Activated CD8-positive, alpha-beta T cell treated with anti-CD3 and anti-CD28 coated beads, Interleukin-2, amount 10 ng/mL, durations not matched to agents 7 days and 5 days (primary cell): Measurements from ENCODE around the gene CERS3. TPM values are rescaled to one million over a fixed set of nuclear protein-coding genes. Genes with fewer than 3 reads are reported as not detected.

Experiments used
- ATAC-seq: fragments of 150-1000 bp; cut with Tn5 transposase; one replicate; pipeline ENCODE4 v1.10.0; 2021; ENCODE audit warnings: moderate library complexity
- CTCF ChIA-PET: fragments of 350-600 bp; sonication (Branson Sonifier 250); formaldehyde crosslinking; loops from one replicate; lab custom pipeline; 2021; ENCODE audit warnings: antibody characterized with exemption; lab: Charles Lee
- POLR2A ChIA-PET: fragments of 350-600 bp; sonication (Branson Sonifier 250); formaldehyde crosslinking; loops from one replicate; lab custom pipeline; 2021; ENCODE audit warnings: antibody characterized with exemption; lab: Charles Lee
- DNase-seq: peaks from one replicate; pipeline ENCODE4 v3.0.0-alpha.2; 2020
- H3K27ac Mint-ChIP-seq: one replicate; pipeline ENCODE4 v1.8.0; 2021; ENCODE audit warnings: mild to moderate bottlenecking, mixed read lengths
- H3K27me3 Mint-ChIP-seq: one replicate; pipeline ENCODE4 v1.8.0; 2021; ENCODE audit warnings: low read depth, mixed read lengths
- H3K36me3 Mint-ChIP-seq: one replicate; pipeline ENCODE4 v1.8.0; 2021; ENCODE audit warnings: low read depth, mixed read lengths
- H3K4me1 Mint-ChIP-seq: one replicate; pipeline ENCODE4 v1.8.0; 2021; ENCODE audit warnings: low read depth, mixed read lengths
- H3K4me3 Mint-ChIP-seq: one replicate; pipeline ENCODE4 v1.8.0; 2021; ENCODE audit warnings: mild to moderate bottlenecking, mixed read lengths
- H3K9me3 Mint-ChIP-seq: one replicate; pipeline ENCODE4 v1.8.0; 2022; ENCODE audit warnings: mixed read lengths; ENCODE audit not compliant: insufficient read depth
- total RNA-seq, 2 experiments: library from RNA; stranded (reverse); gene quantifications; one replicate each; pipeline ENCODE4 v1.2.3, GENCODE V29; 2021

Gene CERS3
- total RNA-seq, 2 experiments from 2014 or later = 0.18 TPM; not detected in 1

DNA sequence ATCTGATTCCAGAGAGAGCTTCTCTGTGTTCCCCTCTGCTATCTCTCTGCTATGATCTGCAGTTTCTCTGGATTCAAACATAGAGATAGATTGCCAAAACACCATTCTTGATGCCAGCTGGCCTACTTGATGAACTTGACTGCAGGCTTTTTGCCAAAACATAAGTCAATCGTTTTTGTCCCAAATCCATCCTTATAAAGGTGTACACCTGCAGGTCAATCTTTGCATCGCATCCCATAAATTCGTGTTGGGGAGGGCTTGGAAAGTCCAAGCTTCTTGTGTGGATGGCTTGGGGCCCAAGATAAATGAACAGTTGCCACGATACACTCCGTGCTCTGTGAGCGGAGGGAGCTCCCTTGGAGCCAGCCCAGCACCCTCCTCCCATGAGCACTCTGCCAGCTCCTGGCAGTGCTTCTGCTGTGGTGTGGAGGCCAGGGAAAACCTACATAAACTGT lies 2.7 kb downstream of the CERS3 start:
- ATAC-seq = no peak
- Mint-ChIP-seq H3K9me3 (no peaks in the 10 kb centered on the region), H3K4me3 (no peak overlapping the region), H3K4me1 (peaks cover 3% of the 10 kb centered on the region), H3K36me3 (peaks cover 3% of the 10 kb centered on the region), H3K27me3 (no peaks in the 10 kb centered on the region), H3K27ac (no peak overlapping the region)
- POLR2A ChIA-PET = interaction anchor here (0.6 kb wide), 1 partner anchor 72 kb away, joined by 3 read pairs; no protein-coding TSS in a partner anchor
- DNase-seq = no peak
- CTCF ChIA-PET = interaction anchor here (2.3 kb wide), 1 partner anchor 176 kb away, joined by 7 read pairs; no protein-coding TSS in a partner anchor

DNA sequence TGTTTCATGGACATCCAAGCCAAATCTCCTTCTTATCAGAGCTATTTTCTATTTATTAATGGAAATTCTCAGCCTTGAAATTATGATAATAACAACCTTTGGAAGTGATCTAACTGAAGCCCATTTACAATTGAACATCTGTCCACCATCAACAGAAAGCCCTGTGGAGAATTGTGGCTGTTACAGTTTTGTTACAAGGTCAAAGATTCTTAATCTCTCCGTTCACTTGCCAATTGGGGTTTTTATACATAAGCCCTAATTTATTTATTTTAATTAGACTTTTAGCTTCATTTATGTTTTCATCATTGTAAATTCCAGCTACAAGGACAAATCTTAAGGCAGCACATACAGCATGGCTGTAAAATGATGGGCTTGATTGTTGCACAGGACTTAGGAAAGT lies 3.3 kb downstream of the CERS3 start:
- no peak for ATAC-seq
- Mint-ChIP-seq H3K27me3 (no peaks in the 10 kb centered on the region), H3K4me3 (no peak overlapping the region), H3K36me3 (peaks cover 3% of the 10 kb centered on the region), H3K9me3 (no peaks in the 10 kb centered on the region), H3K4me1 (peaks cover 10% of the 10 kb centered on the region), H3K27ac (no peak overlapping the region)
- ChIA-PET CTCF (interaction anchor here (1.1 to 2.3 kb wide), 2 partner anchors 142 to 175 kb away, joined by 3 to 7 read pairs; no protein-coding TSS in a partner anchor), POLR2A (interaction anchor here (0.6 kb wide), 1 partner anchor 73 kb away, joined by 3 read pairs; no protein-coding TSS in a partner anchor)
- no peak for DNase-seq

DNA sequence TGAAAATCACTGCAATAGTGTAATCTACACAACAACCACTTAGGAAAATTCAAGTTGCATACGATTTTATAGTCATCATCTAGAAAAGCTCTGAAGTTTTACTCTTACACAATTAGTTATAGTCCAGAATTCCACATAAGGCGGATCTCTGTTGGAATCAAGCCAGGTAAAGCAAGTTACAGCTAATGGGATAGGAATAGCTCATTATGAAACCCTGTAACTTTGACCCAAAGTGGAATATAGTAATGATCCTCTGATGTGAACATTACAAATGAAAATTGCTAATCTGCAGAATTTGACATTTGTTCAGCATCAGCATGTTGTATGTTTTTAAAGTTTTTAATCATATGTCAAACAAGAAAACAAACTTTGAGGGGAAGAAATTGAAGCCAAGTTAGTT lies 4.4 kb downstream of the CERS3 start:
- no peak for DNase-seq
- ATAC-seq = no peak
- Mint-ChIP-seq H3K27me3 (no peaks in the 10 kb centered on the region), H3K9me3 (no peaks in the 10 kb centered on the region), H3K4me1 (peaks cover 20% of the 10 kb centered on the region), H3K27ac (no peak overlapping the region), H3K36me3 (peaks cover 3% of the 10 kb centered on the region), H3K4me3 (no peak overlapping the region)
- CTCF ChIA-PET = interaction anchor here (1.1 to 2.3 kb wide), 2 partner anchors 141 to 174 kb away, joined by 3 to 7 read pairs; no protein-coding TSS in a partner anchor
- POLR2A ChIA-PET = no interaction called here

DNA sequence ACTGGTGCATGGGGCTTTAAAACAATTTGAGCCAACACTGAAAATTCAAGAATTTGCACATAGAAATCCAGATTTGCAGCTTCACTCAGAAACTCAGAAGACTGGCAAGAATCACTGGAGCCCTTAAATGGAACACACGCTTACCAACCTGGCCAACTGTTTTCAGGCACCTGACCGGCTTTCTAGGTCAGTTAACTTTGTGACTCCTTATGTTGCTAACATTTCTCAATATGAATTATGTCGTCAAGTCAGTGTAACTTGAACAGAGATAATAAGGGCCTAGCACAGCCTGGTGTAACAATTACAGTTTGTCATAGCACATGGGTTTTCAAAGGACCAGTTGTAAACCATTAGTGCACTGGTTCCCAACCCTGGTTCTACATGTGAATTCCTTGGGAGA lies 6.8 kb downstream of the CERS3 start:
- H3K36me3 Mint-ChIP-seq = peaks cover 3% of the 10 kb centered on the region
- peaks cover 21% of the 10 kb centered on the region for H3K4me1 Mint-ChIP-seq
- no peaks in the 10 kb centered on the region for H3K9me3 Mint-ChIP-seq
- ATAC-seq (no peak), DNase-seq (no peak)
- POLR2A ChIA-PET = no interaction called here
- no peaks in the 10 kb centered on the region for H3K27me3 Mint-ChIP-seq
- CTCF ChIA-PET = interaction anchor here (1.2 to 2.3 kb wide), 2 partner anchors 51 to 172 kb away, joined by 5 to 10 read pairs; no protein-coding TSS in a partner anchor
- no peak overlapping the region for H3K4me3 Mint-ChIP-seq
- H3K27ac Mint-ChIP-seq = no peak overlapping the region

DNA sequence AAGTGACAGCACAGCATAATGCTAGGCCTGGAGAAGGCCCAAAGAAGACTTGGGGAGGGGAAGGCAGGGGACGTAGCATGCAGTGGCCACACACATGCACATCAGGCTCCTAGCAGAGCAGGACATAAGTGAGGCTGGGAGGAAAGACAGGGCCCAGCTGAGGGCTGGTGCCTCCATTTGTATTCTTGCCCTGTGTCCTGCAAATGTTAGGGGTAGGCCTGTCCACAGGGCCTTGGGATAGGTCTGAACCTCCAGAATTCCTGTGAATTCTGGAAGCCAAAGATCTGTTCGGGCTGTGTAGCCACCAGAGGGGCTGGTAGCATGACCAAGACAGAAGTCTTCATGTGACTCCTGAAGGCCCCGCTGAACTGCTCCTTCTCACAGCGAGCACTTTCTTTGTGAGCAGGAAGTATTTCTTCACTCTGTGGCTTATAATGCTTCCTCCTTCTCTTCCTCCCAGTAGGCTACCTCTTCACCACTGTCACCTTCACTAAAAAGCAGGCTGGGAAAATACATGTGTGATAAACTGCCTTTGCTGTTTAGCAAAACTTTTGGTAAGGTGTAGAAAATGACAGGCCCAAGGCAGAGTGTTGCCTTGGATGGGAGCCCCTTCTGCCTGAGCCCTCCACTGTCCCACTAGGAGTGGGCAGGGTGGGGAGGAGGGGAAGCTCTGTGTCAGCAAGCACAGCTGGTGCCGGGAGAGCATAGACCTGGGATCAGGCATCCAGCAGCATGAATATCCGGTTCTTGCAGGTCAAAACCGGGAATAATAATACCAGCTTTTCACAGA lies 8.4 kb downstream of the CERS3 start:
- DNase-seq (no peak), ATAC-seq (peak; percentile 82)
- Mint-ChIP-seq H3K4me1 (peaks cover 21% of the 10 kb centered on the region), H3K9me3 (no peaks in the 10 kb centered on the region), H3K27me3 (no peaks in the 10 kb centered on the region), H3K27ac (peak overlapping the region; percentile 90), H3K4me3 (peak overlapping the region; percentile 49), H3K36me3 (peaks cover 3% of the 10 kb centered on the region)
- POLR2A ChIA-PET = no interaction called here
- CTCF ChIA-PET = interaction anchor here (2.3 kb wide), 1 partner anchor 171 kb away, joined by 10 read pairs; no protein-coding TSS in a partner anchor

DNA sequence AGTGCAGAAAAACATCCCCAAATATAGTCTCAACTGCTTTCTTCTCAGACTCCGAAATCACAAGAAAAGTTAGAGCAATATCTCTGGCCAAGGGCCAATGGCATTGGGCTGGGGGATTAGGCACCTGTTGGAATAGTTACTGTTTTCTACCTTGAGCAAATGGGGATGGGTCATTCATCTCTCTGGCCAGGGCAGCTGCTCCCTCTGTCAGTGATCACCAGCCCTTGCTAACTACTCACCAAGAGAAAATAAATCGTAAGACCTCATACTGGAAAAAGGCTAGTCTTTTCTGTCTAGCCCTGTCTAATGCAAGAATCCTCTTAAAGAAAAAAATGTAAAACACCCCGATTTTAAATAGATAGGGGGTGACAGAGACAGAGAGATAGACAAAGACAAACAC lies 10.9 kb downstream of the CERS3 start:
- Mint-ChIP-seq H3K36me3 (no peaks in the 10 kb centered on the region), H3K27ac (no peak overlapping the region), H3K9me3 (no peaks in the 10 kb centered on the region), H3K4me1 (peaks cover 21% of the 10 kb centered on the region), H3K27me3 (no peaks in the 10 kb centered on the region), H3K4me3 (no peak overlapping the region)
- ChIA-PET CTCF (no interaction called here), POLR2A (no interaction called here)
- ATAC-seq (no peak), DNase-seq (no peak)

DNA sequence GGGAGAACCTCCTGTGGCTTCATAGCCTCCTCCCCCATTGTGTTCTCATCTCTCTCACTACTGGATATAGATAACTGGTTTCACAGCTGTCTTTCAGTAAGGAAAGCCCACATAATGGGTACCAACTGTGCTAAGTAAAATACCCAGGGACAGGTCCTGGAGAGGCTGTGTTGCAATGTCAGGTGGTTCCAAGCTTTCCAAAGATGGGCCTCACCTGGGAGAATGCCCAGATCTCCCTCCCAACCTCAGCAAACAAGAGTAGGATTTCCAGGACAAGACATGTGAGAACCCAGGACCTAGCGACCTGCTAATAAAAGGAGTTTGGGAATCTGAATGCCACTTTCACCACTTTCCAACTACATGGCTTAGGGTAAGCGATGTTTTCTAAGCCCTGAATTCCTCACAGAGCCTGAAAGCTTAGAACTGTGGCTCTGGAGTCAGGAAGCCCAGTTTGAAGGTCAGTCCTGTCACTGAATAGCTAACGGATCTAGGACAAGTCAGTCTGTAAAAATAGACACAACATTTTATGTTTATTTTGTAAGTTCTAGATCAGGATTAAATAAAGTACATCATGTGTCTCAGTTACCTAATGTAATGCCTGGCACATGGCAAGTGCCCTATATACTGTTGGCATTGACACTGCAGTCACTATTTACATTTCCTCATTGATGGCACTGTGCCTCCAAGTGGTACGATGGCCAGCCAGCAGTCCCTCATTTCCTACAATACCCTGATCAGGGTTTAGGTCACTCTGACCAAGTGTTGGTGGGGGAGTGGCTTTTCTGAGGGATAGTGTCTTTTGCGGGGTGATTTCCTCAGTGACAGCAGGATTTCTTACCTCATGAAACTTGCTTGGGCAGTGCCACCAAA lies 11.9 kb downstream of the CERS3 start:
- H3K36me3 Mint-ChIP-seq = no peaks in the 10 kb centered on the region
- DNase-seq (no peak), ATAC-seq (no peak)
- ChIA-PET CTCF (no interaction called here), POLR2A (no interaction called here)
- no peak overlapping the region for H3K27ac Mint-ChIP-seq
- H3K27me3 Mint-ChIP-seq = peaks cover 3% of the 10 kb centered on the region
- no peak overlapping the region for H3K4me3 Mint-ChIP-seq
- H3K9me3 Mint-ChIP-seq = no peaks in the 10 kb centered on the region
- peaks cover 21% of the 10 kb centered on the region for H3K4me1 Mint-ChIP-seq

DNA sequence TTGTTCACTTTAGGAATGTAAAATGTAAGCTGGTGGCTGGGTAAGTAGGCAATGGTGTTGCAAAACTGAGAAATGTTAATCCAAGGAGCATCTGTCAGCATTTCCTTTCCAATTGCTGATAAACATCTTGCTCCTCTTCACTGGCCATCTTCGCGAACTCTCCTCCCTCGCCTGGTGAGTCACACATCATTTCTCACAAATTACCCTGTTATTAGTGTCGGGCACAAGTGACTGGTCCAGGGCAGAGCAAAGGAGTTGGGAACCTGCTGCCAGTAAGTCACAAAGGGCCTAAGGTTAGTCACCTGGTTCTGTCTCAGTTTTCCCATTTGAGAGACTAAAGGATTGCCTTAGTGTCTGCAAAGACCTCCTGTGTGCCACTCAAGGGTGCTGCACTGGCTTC lies 13.0 kb downstream of the CERS3 start:
- Mint-ChIP-seq H3K4me1 (peaks cover 15% of the 10 kb centered on the region), H3K27me3 (peaks cover 3% of the 10 kb centered on the region), H3K9me3 (no peaks in the 10 kb centered on the region), H3K27ac (no peak overlapping the region), H3K36me3 (no peaks in the 10 kb centered on the region), H3K4me3 (no peak overlapping the region)
- ATAC-seq = no peak
- CTCF ChIA-PET = no interaction called here
- POLR2A ChIA-PET = no interaction called here
- DNase-seq = no peak

DNA sequence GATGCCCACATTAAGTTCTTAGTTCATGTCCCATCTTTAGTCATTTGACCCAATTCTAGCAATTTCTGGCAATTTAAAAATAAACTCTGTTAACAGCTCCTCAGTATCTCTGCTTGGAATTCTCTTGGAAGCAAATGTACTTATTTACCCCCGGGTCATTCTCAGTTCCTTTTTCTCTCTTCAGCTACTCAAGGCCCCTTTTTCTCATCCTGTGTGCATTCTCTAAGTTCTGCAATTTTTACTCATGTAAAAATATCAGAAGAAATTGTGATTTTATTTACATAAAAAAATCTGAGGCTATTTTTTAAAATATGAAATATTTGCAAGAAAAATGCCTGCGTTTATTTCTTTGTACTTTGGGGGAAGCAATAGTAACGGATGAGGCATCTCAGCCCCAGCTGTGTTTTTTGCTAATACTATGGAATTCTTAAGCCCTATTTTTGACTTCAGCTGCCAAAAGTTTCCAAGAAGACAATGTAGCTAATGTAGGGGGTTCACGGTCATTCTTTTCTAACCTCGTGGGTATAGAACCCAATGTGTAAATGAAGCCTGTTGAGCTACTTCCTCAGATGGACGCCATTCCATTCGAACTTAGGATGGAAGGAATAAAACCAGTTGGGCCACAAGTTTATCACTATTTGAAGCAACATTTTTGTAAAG lies 20.0 kb downstream of the CERS3 start:
- ATAC-seq (no peak), DNase-seq (no peak)
- no peaks in the 10 kb centered on the region for H3K9me3 Mint-ChIP-seq
- no peak overlapping the region for H3K4me3 Mint-ChIP-seq
- no peak overlapping the region for H3K27ac Mint-ChIP-seq
- no peaks in the 10 kb centered on the region for H3K4me1 Mint-ChIP-seq
- POLR2A ChIA-PET = no interaction called here
- CTCF ChIA-PET = no interaction called here
- peaks cover 6% of the 10 kb centered on the region for H3K27me3 Mint-ChIP-seq
- no peaks in the 10 kb centered on the region for H3K36me3 Mint-ChIP-seq

DNA sequence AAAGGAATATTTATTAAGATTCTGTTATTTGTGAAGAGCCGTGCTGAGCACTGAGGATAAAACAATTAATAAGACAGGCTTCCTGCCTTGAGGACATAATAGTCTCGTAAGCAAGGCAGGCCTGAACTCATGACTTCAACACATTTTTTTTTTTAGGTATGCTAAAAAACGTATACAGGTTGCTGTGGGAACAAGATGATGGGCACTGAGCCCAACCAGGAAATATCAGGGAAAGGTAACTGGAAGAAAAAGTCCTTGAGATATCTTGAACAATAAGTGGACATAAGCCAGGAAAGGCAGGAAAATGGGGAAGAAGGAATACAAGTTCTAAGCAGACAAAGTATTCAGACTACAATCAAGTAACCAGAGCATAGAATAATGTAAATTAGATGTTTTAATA lies 26.1 kb downstream of the CERS3 start:
- POLR2A ChIA-PET = no interaction called here
- CTCF ChIA-PET = no interaction called here
- H3K27ac Mint-ChIP-seq = no peak overlapping the region
- H3K4me3 Mint-ChIP-seq = no peak overlapping the region
- no peaks in the 10 kb centered on the region for H3K4me1 Mint-ChIP-seq
- ATAC-seq (no peak), DNase-seq (no peak)
- H3K36me3 Mint-ChIP-seq = no peaks in the 10 kb centered on the region
- H3K27me3 Mint-ChIP-seq = no peaks in the 10 kb centered on the region
- H3K9me3 Mint-ChIP-seq = no peaks in the 10 kb centered on the region

DNA sequence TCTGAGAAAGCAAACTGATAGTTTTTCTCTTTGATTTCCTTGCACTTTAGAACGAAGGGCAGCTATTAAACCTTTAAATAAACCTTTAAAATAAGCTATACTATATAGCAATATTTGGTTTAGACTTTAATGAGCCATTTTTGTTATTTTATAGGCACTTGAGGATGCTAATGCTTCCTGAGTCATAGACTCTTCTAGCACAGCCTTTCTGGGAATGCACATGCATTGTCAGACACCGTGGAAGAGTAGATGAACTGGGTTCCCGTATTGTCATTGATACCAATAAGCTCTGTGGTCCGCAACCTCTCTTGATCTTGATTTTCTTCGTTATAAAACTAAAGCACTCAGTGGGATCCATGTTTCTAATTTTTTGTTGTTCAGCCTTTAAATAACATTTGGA lies 27.6 kb downstream of the CERS3 start:
- Mint-ChIP-seq H3K36me3 (no peaks in the 10 kb centered on the region), H3K27ac (no peak overlapping the region), H3K4me1 (no peaks in the 10 kb centered on the region), H3K27me3 (no peaks in the 10 kb centered on the region), H3K9me3 (no peaks in the 10 kb centered on the region), H3K4me3 (no peak overlapping the region)
- CTCF ChIA-PET = no interaction called here
- POLR2A ChIA-PET = no interaction called here
- ATAC-seq (no peak), DNase-seq (no peak)
